GM23338 (cell line): ENCODE results near the gene CACNA1C.

ENCODE experiments used
- CREB1 ChIP-seq: fragments of 250-450 bp; sonication (Bioruptor Pico); IDR thresholded peaks from 2 replicates; pipeline ENCODE4 v1.5.0; 2020; ENCODE audit warnings: low read depth, mild to moderate bottlenecking, moderate library complexity
- EZH2 ChIP-seq: fragments of 200-600 bp; sonication (generic); IDR thresholded peaks from one replicate; pipeline ENCODE4 v1.8.0; 2017; ENCODE audit warnings: antibody characterized with exemption, mild to moderate bottlenecking, low read depth; ENCODE audit not compliant: unreplicated experiment
- EZH2phosphoT487 ChIP-seq: fragments of 200-600 bp; sonication (generic); IDR thresholded peaks from one replicate; pipeline ENCODE4 v1.8.1; 2018; ENCODE audit warnings: antibody characterized with exemption; ENCODE audit not compliant: unreplicated experiment
- JUNB ChIP-seq: IDR thresholded peaks from one replicate; pipeline ENCODE4 v1.6.1; 2016; ENCODE audit warnings: antibody characterized with exemption; ENCODE audit not compliant: unreplicated experiment
- POLR2AphosphoS5 ChIP-seq: IDR thresholded peaks from 2 replicates; pipeline ENCODE4 v1.6.1; 2016; ENCODE audit warnings: antibody characterized with exemption, low read depth
- STAT1 ChIP-seq: IDR thresholded peaks from one replicate; pipeline ENCODE4 v1.6.1; 2016; ENCODE audit warnings: antibody characterized with exemption; ENCODE audit not compliant: unreplicated experiment
- TF ChIP-seq, protein P1 (sequence below), 2 experiments: fragments of 200-600 bp in 1 of 2; sonication (generic) in 1 of 2; conservative IDR thresholded peaks; 2 replicates each; pipeline versions ENCODE4 v1.5.1 to v1.6.1; 2016 to 2017; ENCODE audit warnings: antibody characterized with exemption in 2 of 2, low read depth in 2 of 2, mild to moderate bottlenecking in 2 of 2, moderate library complexity in 1 of 2

GRCh38 chr12:2475984-2476383, 423.2 kb downstream of the CACNA1C start:
- TF ChIP-seq POLR2AphosphoS5 = no peak
- TF ChIP-seq, protein P1, sequence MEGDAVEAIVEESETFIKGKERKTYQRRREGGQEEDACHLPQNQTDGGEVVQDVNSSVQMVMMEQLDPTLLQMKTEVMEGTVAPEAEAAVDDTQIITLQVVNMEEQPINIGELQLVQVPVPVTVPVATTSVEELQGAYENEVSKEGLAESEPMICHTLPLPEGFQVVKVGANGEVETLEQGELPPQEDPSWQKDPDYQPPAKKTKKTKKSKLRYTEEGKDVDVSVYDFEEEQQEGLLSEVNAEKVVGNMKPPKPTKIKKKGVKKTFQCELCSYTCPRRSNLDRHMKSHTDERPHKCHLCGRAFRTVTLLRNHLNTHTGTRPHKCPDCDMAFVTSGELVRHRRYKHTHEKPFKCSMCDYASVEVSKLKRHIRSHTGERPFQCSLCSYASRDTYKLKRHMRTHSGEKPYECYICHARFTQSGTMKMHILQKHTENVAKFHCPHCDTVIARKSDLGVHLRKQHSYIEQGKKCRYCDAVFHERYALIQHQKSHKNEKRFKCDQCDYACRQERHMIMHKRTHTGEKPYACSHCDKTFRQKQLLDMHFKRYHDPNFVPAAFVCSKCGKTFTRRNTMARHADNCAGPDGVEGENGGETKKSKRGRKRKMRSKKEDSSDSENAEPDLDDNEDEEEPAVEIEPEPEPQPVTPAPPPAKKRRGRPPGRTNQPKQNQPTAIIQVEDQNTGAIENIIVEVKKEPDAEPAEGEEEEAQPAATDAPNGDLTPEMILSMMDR (conservative IDR thresholded peaks at IDR 0.05; ENCODE audit: low read depth in 2 of 2) = no peak
- no peak for TF ChIP-seq EZH2
- no peak for TF ChIP-seq EZH2phosphoT487
- no peak for TF ChIP-seq CREB1 (CRISPR knock-in tag)
- TF ChIP-seq JUNB = no peak
- no peak for TF ChIP-seq STAT1
